ENCODE results near the gene FAM169A. TPM values are rescaled to one million over a fixed set of nuclear protein-coding genes. Genes with fewer than 3 reads are reported as not detected.

FAM169A gene
- total and polyA plus RNA-seq, 4 donors: 0.13 to 2.2 (median 0.63) TPM

Other genes starting within 250 kb of the FAM169A start
- gene ENC1, start 225.7 kb downstream of the FAM169A start, total RNA-seq: 10 to 100 TPM in 1 of 2 donors, 1 to 10 TPM in 1; 4.8 to 10.6 TPM
- gene ENC1, start 225.7 kb downstream of the FAM169A start, polyA plus RNA-seq: 1 to 10 TPM; 2.1 to 2.8 TPM
- gene HEXB, start 181.2 kb downstream of the FAM169A start, total RNA-seq: 100 to 1,000 TPM; 122 to 172 TPM
- gene HEXB, start 181.2 kb downstream of the FAM169A start, polyA plus RNA-seq: 100 to 1,000 TPM; 112 to 151 TPM
- 10 to 100 TPM; 18.2 to 18.6 TPM for gene GFM2, start 99.3 kb downstream of the FAM169A start, total RNA-seq
- gene GFM2, start 99.3 kb downstream of the FAM169A start, polyA plus RNA-seq: 10 to 100 TPM in 1 of 2 donors, 1 to 10 TPM in 1; 4.1 to 12.7 TPM
- gene NSA2, start 99.1 kb downstream of the FAM169A start, total RNA-seq: 10 to 100 TPM; 50.9 to 57.9 TPM
- 100 to 1,000 TPM; 111 to 307 TPM for gene NSA2, start 99.1 kb downstream of the FAM169A start, polyA plus RNA-seq
- gene GCNT4, start 186.2 kb upstream of the FAM169A start, total RNA-seq: 1 to 10 TPM; 4.0 to 5.6 TPM
- 1 to 10 TPM; 2.0 to 2.8 TPM for gene GCNT4, start 186.2 kb upstream of the FAM169A start, polyA plus RNA-seq

Measured in aorta (tissue), 4 donors.